Hepatocyte (in vitro differentiated cells): ENCODE data around the gene AKR7A2. TPM values are rescaled to one million over a fixed set of nuclear protein-coding genes. Genes with fewer than 3 reads are reported as not detected.

Experiments used
- DNase-seq: peaks from one replicate; pipeline ENCODE4 v3.0.0-alpha.2; 2016; ENCODE audit warnings: low spot score
- H2AFZ ChIP-seq: fragments of 200-600 bp; sonication (generic); 2 replicates; pipeline ENCODE4 v1.6.0; 2016; ENCODE audit warnings: antibody characterized with exemption, mild to moderate bottlenecking
- H3K27ac ChIP-seq: fragments of 200-600 bp; sonication (generic); 2 replicates; pipeline ENCODE4 v1.5.1; 2016; ENCODE audit warnings: mild to moderate bottlenecking
- H3K27me3 ChIP-seq: fragments of 200-600 bp; sonication (generic); 2 replicates; pipeline ENCODE4 v1.6.1; 2016
- H3K36me3 ChIP-seq: fragments of 200-600 bp; sonication (generic); replicated peaks from 2 replicates; pipeline ENCODE4 v1.5.1; 2016; ENCODE audit warnings: low read depth; ENCODE audit not compliant: insufficient read depth
- H3K4me1 ChIP-seq: fragments of 200-600 bp; sonication (generic); 2 replicates; pipeline ENCODE4 v1.5.1; 2016; ENCODE audit warnings: mild to moderate bottlenecking, moderate library complexity; ENCODE audit not compliant: insufficient read depth
- H3K4me2 ChIP-seq: fragments of 200-600 bp; sonication (generic); 2 replicates; pipeline ENCODE4 v1.6.0; 2016
- H3K4me3 ChIP-seq: fragments of 200-600 bp; sonication (generic); 2 replicates; pipeline ENCODE4 v1.5.1; 2016; ENCODE audit warnings: mild to moderate bottlenecking
- H3K79me2 ChIP-seq: fragments of 200-600 bp; sonication (generic); 2 replicates; pipeline ENCODE4 v1.6.0; 2017; ENCODE audit warnings: mild to moderate bottlenecking
- H3K9me2 ChIP-seq: fragments of 200-600 bp; sonication (generic); replicated peaks from 2 replicates; pipeline ENCODE4 v1.6.0; 2017; ENCODE audit warnings: mild to moderate bottlenecking; ENCODE audit not compliant: insufficient read depth
- H3K9me3 ChIP-seq: fragments of 200-600 bp; sonication (generic); 2 replicates; pipeline ENCODE4 v1.5.1; 2016; ENCODE audit warnings: low read depth, mild to moderate bottlenecking
- H4K20me1 ChIP-seq: fragments of 200-600 bp; sonication (generic); 2 replicates; pipeline ENCODE4 v1.6.0; 2016; ENCODE audit warnings: mild to moderate bottlenecking; ENCODE audit not compliant: insufficient read depth, poor library complexity, severe bottlenecking
- CTCF ChIP-seq: fragments of 200-600 bp; sonication (generic); IDR thresholded peaks from 2 replicates; pipeline ENCODE4 v1.5.1; 2016; ENCODE audit warnings: antibody characterized with exemption, mild to moderate bottlenecking; ENCODE audit not compliant: poor library complexity
- EZH2 ChIP-seq: fragments of 200-600 bp; sonication (generic); IDR thresholded peaks from 2 replicates; pipeline ENCODE4 v1.6.1; 2016; ENCODE audit warnings: antibody characterized with exemption, mild to moderate bottlenecking, borderline replicate concordance
- EZH2phosphoT487 ChIP-seq: fragments of 200-600 bp; sonication (generic); IDR thresholded peaks from one replicate; pipeline ENCODE4 v1.6.1; 2018; ENCODE audit warnings: antibody characterized with exemption, mild to moderate bottlenecking, low read depth, moderate library complexity; ENCODE audit not compliant: unreplicated experiment, severe bottlenecking
- WGBS: methylation state at CpG from one replicate; pipeline ENCODE4 v1.1.6; 2016; ENCODE audit warnings: low lambda C conversion rate; ENCODE audit errors: missing lambda C conversion rate; 5-methylcytosine and 5-hydroxymethylcytosine counted together
- polyA plus RNA-seq: library from polyadenylated mRNA; unstranded; fragments of >200 nt; fragmentation: Nextera tagmentation; extraction: Ambion mirVana; gene quantifications from 2 replicates; pipeline ENCODE4 v1.2.1, GENCODE V29; 2016
- total RNA-seq: library from RNA; depleted of rRNA; stranded (reverse); fragments of >200 nt; gene quantifications from 2 replicates; pipeline ENCODE4 v1.2.3, GENCODE V29; 2014

Gene AKR7A2
- total and polyA plus RNA-seq, 2 experiments from 2014 or later = 81.5 to 109 TPM

GRCh38 chr1:19331262-19331878 lies 19.4 kb upstream of the AKR7A2 start:
- H3K27ac ChIP-seq = no peak overlapping the region
- 88% methylated on average over 13 of the region's 13 CpGs for WGBS

GRCh38 chr1:19330449-19331135 lies 18.6 kb upstream of the AKR7A2 start:
- no peaks in the 10 kb centered on the region for H3K36me3 ChIP-seq
- H3K79me2 ChIP-seq = no peaks in the 10 kb centered on the region
- H4K20me1 ChIP-seq = no peaks in the 10 kb centered on the region
- no peak overlapping the region for H3K4me2 ChIP-seq
- H3K4me1 ChIP-seq = no peaks in the 10 kb centered on the region
- H3K9me2 ChIP-seq = no peaks in the 10 kb centered on the region
- TF ChIP-seq EZH2 (no peak), CTCF (no peak), EZH2phosphoT487 (no peak)
- H3K9me3 ChIP-seq = no peaks in the 10 kb centered on the region
- no peak overlapping the region for H3K27ac ChIP-seq
- DNase-seq = no peak
- H2AFZ ChIP-seq = no peak overlapping the region
- H3K27me3 ChIP-seq = no peaks in the 10 kb centered on the region
- WGBS = 90% methylated on average over 13 of the region's 14 CpGs
- H3K4me3 ChIP-seq = no peak overlapping the region

More at GRCh38 chr1:19331262-19331878, 19.4 kb upstream of the AKR7A2 start:
- H3K9me2 ChIP-seq = no peaks in the 10 kb centered on the region
- no peaks in the 10 kb centered on the region for H3K27me3 ChIP-seq
- H3K79me2 ChIP-seq = no peaks in the 10 kb centered on the region
- no peaks in the 10 kb centered on the region for H3K36me3 ChIP-seq
- no peak overlapping the region for H3K4me2 ChIP-seq
- no peak overlapping the region for H2AFZ ChIP-seq
- H4K20me1 ChIP-seq = no peaks in the 10 kb centered on the region
- no peaks in the 10 kb centered on the region for H3K4me1 ChIP-seq
- no peak overlapping the region for H3K4me3 ChIP-seq
- no peaks in the 10 kb centered on the region for H3K9me3 ChIP-seq
- DNase-seq = no peak
- TF ChIP-seq EZH2phosphoT487 (no peak), EZH2 (no peak), CTCF (no peak)

- 95% methylated on average over 5 of the region's 5 CpGs for WGBS
- TF ChIP-seq EZH2phosphoT487 (no peak), CTCF (no peak), EZH2 (no peak)
These were observed 17.7 kb upstream of the AKR7A2 start for GRCh38 chr1:19329611-19330010.

More at GRCh38 chr1:19329611-19330010, 17.7 kb upstream of the AKR7A2 start:
- Histone ChIP-seq H4K20me1 (no peaks in the 10 kb centered on the region), H3K79me2 (no peaks in the 10 kb centered on the region), H3K9me2 (no peaks in the 10 kb centered on the region), H3K27me3 (no peaks in the 10 kb centered on the region), H3K4me1 (no peaks in the 10 kb centered on the region), H2AFZ (no peak overlapping the region), H3K4me2 (no peak overlapping the region), H3K9me3 (no peaks in the 10 kb centered on the region), H3K4me3 (no peak overlapping the region), H3K27ac (no peak overlapping the region), H3K36me3 (no peaks in the 10 kb centered on the region)
- no peak for DNase-seq
